H1 (cell line): ENCODE measurements around the gene TTLL7. TPM values are rescaled to one million over a fixed set of nuclear protein-coding genes. Genes with fewer than 3 reads are reported as not detected.

Source experiments
- CTCF ChIA-PET: fragments of 300-600 bp; sonication (Branson Sonifier 250); formaldehyde crosslinking; loops from one replicate; lab custom pipeline; 2021; ENCODE audit not compliant: partially characterized antibody; lab: Charles Lee
- POLR2A ChIA-PET: fragments of 300-600 bp; sonication (Branson Sonifier 250); formaldehyde crosslinking; loops from one replicate; lab custom pipeline; 2021; ENCODE audit warnings: inconsistent platforms; ENCODE audit not compliant: partially characterized antibody; lab: Charles Lee
- DNase-seq, 2 experiments: peaks; one replicate each; pipeline versions ENCODE4 v3.0.0 to v3.0.0-alpha.2; 2010 to 2022; ENCODE audit warnings: low spot score in 2 of 2, low read depth in 1 of 2, mixed read lengths in 1 of 2
- FAIRE-seq: peaks from 2 replicates; lab custom pipeline; 2011; peaks lifted over from hg19 to GRCh38; lab: Jason Lieb, UNC
- H2AFZ ChIP-seq: 2 replicates; pipeline ENCODE4 v1.8.1; 2012; ENCODE audit warnings: low read length, inconsistent platforms
- H2AK5ac ChIP-seq: 2 replicates; pipeline ENCODE4 v1.6.1; 2013; ENCODE audit warnings: low read depth, low read length
- H2BK120ac ChIP-seq: replicated peaks from 2 replicates; pipeline ENCODE3; 2013; ENCODE audit warnings: low read depth, low read length, inconsistent platforms
- H2BK12ac ChIP-seq: 2 replicates; pipeline ENCODE4 v1.6.1; 2013; ENCODE audit warnings: low read depth, low read length
- H2BK15ac ChIP-seq: 2 replicates; pipeline ENCODE4 v1.6.1; 2013; ENCODE audit warnings: low read length
- H2BK20ac ChIP-seq: 2 replicates; pipeline ENCODE4 v1.6.1; 2013; ENCODE audit warnings: low read length
- H2BK5ac ChIP-seq: 2 replicates; pipeline ENCODE4 v1.6.1; 2013; ENCODE audit warnings: low read depth, low read length
- H3K14ac ChIP-seq: 2 replicates; pipeline ENCODE4 v1.6.1; 2013; ENCODE audit warnings: inconsistent platforms; ENCODE audit not compliant: insufficient read length
- H3K18ac ChIP-seq: 2 replicates; pipeline ENCODE4 v1.6.1; 2013; ENCODE audit warnings: low read length; ENCODE audit errors: extremely low read depth
- H3K23ac ChIP-seq: 2 replicates; pipeline ENCODE4 v1.6.1; 2013; ENCODE audit warnings: inconsistent platforms; ENCODE audit not compliant: insufficient read length
- H3K23me2 ChIP-seq: 2 replicates; pipeline ENCODE4 v1.6.1; 2013; ENCODE audit warnings: low read depth, low read length
- H3K27ac ChIP-seq: 2 replicates; pipeline ENCODE4 v1.6.1; 2011; ENCODE audit warnings: low read depth, low read length, inconsistent platforms
- H3K27me3 ChIP-seq, 4 experiments: replicated peaks in 1 of 4; 1 replicate in 1 of 4; 2 replicates in 3 of 4; pipeline versions ENCODE4 v1.6.1 to v1.8.1; 2011 to 2013; ENCODE audit warnings: low read length in 3 of 4, mild to moderate bottlenecking in 3 of 4, inconsistent platforms in 2 of 4, mixed read lengths in 2 of 4, moderate library complexity in 1 of 4; ENCODE audit not compliant: control insufficient read depth in 3 of 4, insufficient read depth in 3 of 4; ENCODE audit errors: extremely low read depth in 1 of 4
- H3K36me3 ChIP-seq, 4 experiments: 2 replicates each; pipeline versions ENCODE4 v1.6.1 to v1.8.1; 2011 to 2013; ENCODE audit warnings: mild to moderate bottlenecking in 4 of 4, low read length in 3 of 4, moderate library complexity in 2 of 4, control low read depth in 1 of 4, inconsistent platforms in 1 of 4; ENCODE audit not compliant: insufficient read depth in 4 of 4, control insufficient read depth in 2 of 4
- H3K4ac ChIP-seq: replicated peaks from 2 replicates; pipeline ENCODE3; 2013; ENCODE audit warnings: low read length, low read depth, mixed read lengths, inconsistent platforms; ENCODE audit not compliant: insufficient read length
- H3K4me1 ChIP-seq, 4 experiments: replicated peaks in 1 of 4; 1 replicate in 1 of 4; 2 replicates in 3 of 4; pipeline versions ENCODE4 v1.6.1 to v1.8.1; 2011 to 2013; ENCODE audit warnings: low read length in 3 of 4, inconsistent platforms in 2 of 4, mixed read lengths in 1 of 4; ENCODE audit not compliant: insufficient read depth in 4 of 4, control insufficient read depth in 3 of 4
- H3K4me2 ChIP-seq, 2 experiments: 2 replicates each; pipeline versions ENCODE4 v1.6.1 to v1.8.1; 2011 to 2013; ENCODE audit warnings: low read depth in 2 of 2, low read length in 2 of 2, control low read depth in 1 of 2, inconsistent platforms in 1 of 2, mild to moderate bottlenecking in 1 of 2; ENCODE audit not compliant: insufficient read depth in 1 of 2
- H3K4me3 ChIP-seq, 4 experiments: fragments of 200-600, 300-600 bp in 1 of 4; sonication (generic), shearing (Covaris generic), sonication (Bioruptor Twin) in 1 of 4; 2 replicates each; pipeline versions ENCODE4 v1.5.1 to v1.8.1; 2011 to 2016; ENCODE audit warnings: low read length in 4 of 4, low read depth in 3 of 4, control low read depth in 2 of 4, inconsistent platforms in 2 of 4, mild to moderate bottlenecking in 2 of 4, mixed read lengths in 1 of 4, moderate library complexity in 1 of 4; ENCODE audit not compliant: insufficient read depth in 2 of 4; ENCODE audit errors: extremely low read depth in 1 of 4
- H3K56ac ChIP-seq: replicated peaks from 2 replicates; pipeline ENCODE3; 2013; ENCODE audit warnings: low read depth, mild to moderate bottlenecking, mixed read lengths, low read length, inconsistent platforms; ENCODE audit not compliant: insufficient read length
- H3K79me1 ChIP-seq: 2 replicates; pipeline ENCODE4 v1.6.1; 2013; ENCODE audit warnings: low read depth, low read length, control low read depth
- H3K79me2 ChIP-seq, 2 experiments: 2 replicates each; pipeline versions ENCODE4 v1.6.1 to v1.8.1; 2012 to 2013; ENCODE audit warnings: low read length in 2 of 2, mild to moderate bottlenecking in 2 of 2, inconsistent platforms in 1 of 2; ENCODE audit not compliant: insufficient read depth in 2 of 2, control insufficient read depth in 1 of 2
- H3K9ac ChIP-seq, 4 experiments: replicated peaks in 1 of 4; 1 replicate in 1 of 4; 2 replicates in 3 of 4; pipeline versions ENCODE4 v1.6.1 to v1.8.1; 2011 to 2013; ENCODE audit warnings: low read depth in 3 of 4, low read length in 3 of 4, control low read depth in 2 of 4, mild to moderate bottlenecking in 2 of 4, moderate library complexity in 2 of 4, inconsistent platforms in 1 of 4; ENCODE audit errors: extremely low read depth in 1 of 4
- H3K9me3 ChIP-seq, 2 experiments: 2 replicates each; pipeline versions ENCODE4 v1.6.1 to v1.8.1; 2012 to 2013; ENCODE audit warnings: mild to moderate bottlenecking in 2 of 2, moderate library complexity in 2 of 2, control low read depth in 1 of 2, inconsistent platforms in 1 of 2, low read depth in 1 of 2, low read length in 1 of 2, mixed read lengths in 1 of 2; ENCODE audit not compliant: insufficient read depth in 2 of 2
- H4K20me1 ChIP-seq, 2 experiments: replicated peaks in 1 of 2; 2 replicates each; pipeline versions ENCODE3 to v1.8.1; 2011 to 2013; ENCODE audit warnings: inconsistent platforms in 2 of 2, low read length in 2 of 2, mild to moderate bottlenecking in 1 of 2; ENCODE audit not compliant: insufficient read depth in 2 of 2, control insufficient read depth in 1 of 2
- H4K5ac ChIP-seq: 2 replicates; pipeline ENCODE4 v1.6.1; 2013; ENCODE audit warnings: low read length, low read depth, mixed read lengths, inconsistent platforms; ENCODE audit not compliant: insufficient read length
- H4K8ac ChIP-seq: 2 replicates; pipeline ENCODE4 v1.8.0; 2013; ENCODE audit warnings: mild to moderate bottlenecking, moderate library complexity, low read length, inconsistent platforms; ENCODE audit not compliant: insufficient read depth; ENCODE audit errors: extremely low read depth
- H4K91ac ChIP-seq: replicated peaks from 2 replicates; pipeline ENCODE3; 2013; ENCODE audit warnings: low read length, mixed read lengths, inconsistent platforms; ENCODE audit not compliant: insufficient read length
- BACH1 ChIP-seq: IDR thresholded peaks from 2 replicates; pipeline ENCODE4 v1.6.1; 2012; ENCODE audit warnings: low read length, improper control_type of control experiment
- BCL11A ChIP-seq, 2 experiments: IDR thresholded peaks; one replicate each; pipeline ENCODE4 v1.6.1; 2011; ENCODE audit warnings: low read depth in 2 of 2, low read length in 2 of 2, mild to moderate bottlenecking in 2 of 2
- CBX8 ChIP-seq: fragments of 300-800, 300-1000 bp; sonication (generic); IDR thresholded peaks from 2 replicates; pipeline ENCODE4 v1.7.1; 2016; ENCODE audit warnings: low read depth, low read length, borderline replicate concordance
- E2F6 ChIP-seq: IDR thresholded peaks from 2 replicates; pipeline ENCODE4 v1.6.1; 2012; ENCODE audit warnings: inconsistent platforms
- JUND ChIP-seq: IDR thresholded peaks from 2 replicates; pipeline ENCODE4 v1.6.1; 2011; ENCODE audit warnings: mild to moderate bottlenecking, improper control_type of control experiment, low read length
- PHF8 ChIP-seq: fragments of 200-600 bp; sonication (generic); conservative IDR thresholded peaks from 2 replicates; pipeline ENCODE4 v1.7.1; 2012; ENCODE audit warnings: low read depth, mild to moderate bottlenecking, inconsistent platforms, low read length, moderate library complexity
- RNF2 ChIP-seq: fragments of 200-900, 300-1000 bp; sonication (generic); IDR thresholded peaks from 2 replicates; pipeline ENCODE4 v1.7.1; 2016; ENCODE audit warnings: borderline replicate concordance, low read depth, mild to moderate bottlenecking, antibody characterized with exemption, low read length; ENCODE audit not compliant: poor library complexity, severe bottlenecking; ENCODE audit errors: missing control alignments
- SAP30 ChIP-seq: fragments of 300-600 bp; sonication (generic); IDR thresholded peaks from 2 replicates; pipeline ENCODE4 v1.7.1; 2012; ENCODE audit warnings: low read length, moderate library complexity, mild to moderate bottlenecking, inconsistent platforms; ENCODE audit not compliant: insufficient read depth, insufficient replicate concordance
- TAF1 ChIP-seq: IDR thresholded peaks from 2 replicates; pipeline ENCODE4 v1.6.1; 2011; ENCODE audit warnings: mild to moderate bottlenecking, low read depth, low read length
- WGBS, 2 experiments: shearing (Covaris generic) in 1 of 2; methylation state at CpG; one replicate each; pipeline versions ENCODE4 v1.1.6 to v1.1.7; 2013 to 2015; ENCODE audit warnings: low lambda C conversion rate in 2 of 2, mixed read lengths in 2 of 2, inconsistent platforms in 1 of 2, low coverage in 1 of 2, missing lambda C conversion rate in 1 of 2; ENCODE audit not compliant: insufficient replicate concordance in 2 of 2, insufficient coverage in 1 of 2, insufficient read length in 1 of 2; ENCODE audit errors: extremely low coverage in 1 of 2, missing lambda C conversion rate in 1 of 2; 5-methylcytosine and 5-hydroxymethylcytosine counted together
- polyA plus RNA-seq, 7 experiments: library from polyadenylated mRNA; depleted of rRNA in 3 of 7; stranded (reverse) in 5 of 7; unstranded in 2 of 7; fragments of >200 nt in 5 of 7; fragments of 200-250 nt in 2 of 7; gene quantifications; 1 replicate in 5 of 7; 2 replicates in 1 of 7; 4 replicates in 1 of 7; pipeline versions ENCODE4 v1.2.1 to v1.2.3, GENCODE V29; 2011 to 2013; ENCODE audit warnings: missing spikeins in 2 of 7, mixed read lengths in 2 of 7
- total RNA-seq: library from RNA; stranded (reverse); fragmentation: NEBNext Ultra II Directional; extraction: Animal tissue kit (Norgen Biotek cat#: 25700); gene quantifications from 2 replicates; pipeline ENCODE4 v1.2.1, GENCODE V29; 2021

The TTLL7 gene
- total and polyA plus RNA-seq, 2 of the 8 experiments (the other 6 are each of a cell fraction or from before 2014, with no cell fraction given), result 1.9 to 7.9 TPM

- Histone ChIP-seq H3K79me2 (no peaks in the 10 kb centered on the region), H3K27ac (no peak overlapping the region), H2BK15ac (no peak overlapping the region), H2BK12ac (no peak overlapping the region), H3K9me3 (no peaks in the 10 kb centered on the region), H3K9ac (no peak overlapping the region), H2BK5ac (no peak overlapping the region), H3K79me1 (no peaks in the 10 kb centered on the region), H3K4me3 (no peak overlapping the region), H3K27me3 (no peaks in the 10 kb centered on the region), H2BK120ac (no peak overlapping the region), H4K8ac (no peak overlapping the region), H4K20me1 (no peaks in the 10 kb centered on the region), H3K4me1 (no peaks in the 10 kb centered on the region)
- DNase-seq, result no peak
- ChIA-PET CTCF (interaction anchor here (0.7 to 1.2 kb wide), 3 partner anchors 17 to 155 kb away, joined by 3 to 7 read pairs (median 3); no protein-coding TSS in a partner anchor), POLR2A (no interaction called here)
- no peak for TF ChIP-seq PHF8
- no peak for TF ChIP-seq BACH1
- TF ChIP-seq BCL11A (IDR thresholded peaks at IDR 0.05; ENCODE audit: low read depth in 2 of 2, low read length in 2 of 2), result no peak
- no peak for TF ChIP-seq E2F6
- no peak for TF ChIP-seq SAP30
- TF ChIP-seq CBX8, result no peak
- TF ChIP-seq RNF2, result no peak
- no peak for TF ChIP-seq JUND
- TF ChIP-seq TAF1, result no peak
- TF ChIP-seq, all 59 proteins: peak for 0
- no peaks in the 10 kb centered on the region for H3K36me3 ChIP-seq
- no peaks in the 10 kb centered on the region for H3K23me2 ChIP-seq
- WGBS, 2 experiments, result 60% methylated on average over 1 of the region's 1 CpG; no CpG with 5 or more reads in 1 of the 2 experiments
- H3K4ac ChIP-seq, result no peak overlapping the region
- H3K56ac ChIP-seq, result no peak overlapping the region
- H2AK5ac ChIP-seq, result no peak overlapping the region
- no peak for FAIRE-seq
- no peak overlapping the region for H2AFZ ChIP-seq
- no peak overlapping the region for H4K91ac ChIP-seq
- H3K4me2 ChIP-seq, result no peak overlapping the region
- H3K23ac ChIP-seq, result no peak overlapping the region
- no peak overlapping the region for H3K14ac ChIP-seq
- no peak overlapping the region for H4K5ac ChIP-seq
- no peak overlapping the region for H2BK20ac ChIP-seq
- H3K18ac ChIP-seq, result no peak overlapping the region
These were observed 166.7 kb downstream of the TTLL7 start for GRCh38 chr1:83832194-83832593.
